Muscle of arm (tissue), 12 donors: ENCODE measurements around the gene RNU1-3. TPM values are rescaled to one million over a fixed set of nuclear protein-coding genes. Genes with fewer than 3 reads are reported as not detected.
"Not testable (repeated sequence)": the region's sequence is repeated elsewhere in the genome, so short reads cannot be mapped to it uniquely, and the experiment has no call there.

Experiments used
- DNase-seq: peaks from one replicate; pipeline ENCODE4 v3.0.0-alpha.2; 2013
- polyA plus RNA-seq, 12 donors: library from polyadenylated mRNA; unstranded; fragments of 120-200 nt; gene quantifications; one replicate each; pipeline ENCODE4 v1.2.1, GENCODE V29; 2013; ENCODE audit not compliant: insufficient read length in 12 of 12

RNU1-3 gene
- polyA plus RNA-seq, 12 donors = not detected

DNA sequence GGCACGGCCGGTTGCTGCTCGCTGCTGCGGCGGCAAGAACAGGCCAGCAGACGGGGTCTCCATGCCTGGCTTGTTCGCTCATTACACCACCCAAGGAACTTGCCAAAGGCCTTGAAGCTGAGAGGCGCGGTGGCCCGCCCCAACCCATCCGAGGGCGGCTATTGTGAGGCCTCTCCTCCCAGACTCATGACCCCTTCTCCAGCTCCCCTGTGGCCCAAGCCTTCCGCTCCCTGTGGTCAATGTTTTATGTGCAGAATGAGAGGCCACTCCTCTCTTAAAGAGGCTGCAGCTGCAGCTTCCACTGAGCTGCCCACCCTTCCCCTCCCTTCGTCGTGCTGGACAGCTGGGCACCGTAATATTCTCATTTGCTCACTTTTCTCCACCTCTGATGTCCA, 27.6 kb upstream of the RNU1-3 start:
- not testable (repeated sequence) for DNase-seq

DNA sequence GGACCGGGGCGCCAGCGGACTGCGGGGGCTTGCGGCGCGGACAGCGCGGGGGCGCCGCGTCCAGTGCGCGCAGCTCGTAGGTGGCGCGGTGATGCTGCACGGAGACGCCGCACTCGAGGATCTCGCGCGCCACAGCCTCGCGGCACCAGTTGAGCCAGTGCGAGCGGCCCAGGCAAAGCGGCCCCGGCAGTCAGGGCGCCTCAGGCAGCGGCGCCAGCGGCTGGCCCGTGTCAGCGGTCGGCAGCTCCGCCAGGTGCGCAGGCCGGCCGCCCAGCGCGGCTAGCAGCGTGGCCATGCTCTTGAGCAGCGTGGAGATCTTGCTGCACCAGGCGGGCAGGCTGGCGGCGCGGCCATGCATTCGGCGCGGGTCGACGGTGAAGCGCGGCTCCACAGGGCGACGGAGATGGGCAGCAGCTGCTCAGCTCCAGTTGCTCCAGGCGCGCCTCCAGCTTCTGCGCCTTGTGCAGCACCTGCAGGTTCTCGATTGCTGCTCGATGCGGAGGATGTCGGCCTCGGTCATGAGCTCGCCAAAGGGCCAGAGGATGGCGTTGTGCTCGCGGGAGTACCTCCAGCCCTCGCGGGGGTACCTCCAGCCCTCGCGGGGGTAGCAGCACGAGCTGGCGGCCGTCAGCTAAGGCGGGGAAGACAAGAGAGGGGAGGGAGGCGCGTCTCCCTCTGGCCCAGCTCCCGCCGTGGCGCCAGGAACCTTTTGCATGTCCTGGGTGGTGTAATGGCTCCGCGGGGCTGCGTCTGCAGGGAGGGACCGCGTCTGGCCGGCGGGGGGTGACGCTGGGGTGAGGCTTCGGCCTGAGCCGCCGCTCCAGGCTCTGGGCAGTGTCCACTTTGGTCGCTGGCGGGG, 26.9 kb upstream of the RNU1-3 start:
- DNase-seq = not testable (repeated sequence)

DNA sequence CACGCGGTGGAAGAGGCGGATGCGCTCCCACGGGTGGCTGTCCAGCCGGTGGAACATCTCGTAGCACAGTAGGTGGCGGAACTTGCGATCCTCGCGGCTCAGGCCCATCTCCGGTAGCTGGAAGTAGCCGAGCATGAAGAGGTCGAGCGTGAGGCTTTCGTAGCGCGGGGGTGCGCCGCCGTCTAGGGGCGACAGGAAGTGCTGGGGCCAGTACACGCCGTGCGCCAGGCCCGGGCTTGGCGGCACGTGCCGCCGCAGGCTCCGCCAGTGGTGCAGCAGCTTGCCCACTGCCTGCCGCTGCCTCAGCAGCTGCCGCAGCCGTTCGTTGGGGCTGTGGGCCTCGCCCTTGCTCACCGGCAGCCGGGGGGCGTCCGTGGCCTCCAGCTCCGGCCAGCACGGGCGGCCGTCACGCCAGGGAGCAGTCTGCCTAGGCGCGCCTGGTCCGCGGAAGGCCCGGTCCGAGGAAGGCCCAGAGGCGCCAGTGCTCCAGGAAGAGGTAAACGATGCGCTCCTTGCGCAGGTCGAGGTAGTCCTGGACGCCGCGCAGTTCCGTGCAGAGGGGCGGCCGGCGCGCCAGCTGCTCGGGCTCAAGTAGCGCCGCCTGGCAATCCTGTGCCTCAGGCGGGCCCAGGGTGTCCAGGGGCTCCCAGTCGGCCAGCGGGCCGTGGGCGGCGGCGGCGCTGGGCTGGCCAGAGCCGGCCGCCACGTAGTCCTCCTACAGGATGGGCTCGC, 26.1 kb upstream of the RNU1-3 start:
- DNase-seq = not testable (repeated sequence)

DNA sequence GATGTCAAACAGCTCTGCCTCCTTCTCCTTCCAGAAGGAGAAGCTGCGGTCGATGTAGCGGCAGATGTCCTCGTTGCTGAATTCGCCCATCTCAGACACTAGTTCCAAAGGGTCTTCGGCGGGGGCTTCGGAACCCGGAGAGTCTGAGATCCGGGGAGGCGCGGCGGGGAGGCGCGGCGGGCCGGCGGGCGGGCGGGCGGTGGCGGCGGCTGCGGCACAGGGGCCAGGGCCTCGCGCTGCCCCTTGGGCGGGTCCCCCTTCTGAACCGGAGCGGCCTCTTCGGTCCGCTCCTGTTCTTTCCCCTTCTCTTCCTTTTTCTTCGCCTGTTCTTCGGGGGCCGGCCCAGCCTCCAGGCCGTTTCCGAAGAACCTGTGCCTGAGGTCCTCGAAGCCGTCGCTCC, 25.5 kb upstream of the RNU1-3 start:
- not testable (repeated sequence) for DNase-seq

DNA sequence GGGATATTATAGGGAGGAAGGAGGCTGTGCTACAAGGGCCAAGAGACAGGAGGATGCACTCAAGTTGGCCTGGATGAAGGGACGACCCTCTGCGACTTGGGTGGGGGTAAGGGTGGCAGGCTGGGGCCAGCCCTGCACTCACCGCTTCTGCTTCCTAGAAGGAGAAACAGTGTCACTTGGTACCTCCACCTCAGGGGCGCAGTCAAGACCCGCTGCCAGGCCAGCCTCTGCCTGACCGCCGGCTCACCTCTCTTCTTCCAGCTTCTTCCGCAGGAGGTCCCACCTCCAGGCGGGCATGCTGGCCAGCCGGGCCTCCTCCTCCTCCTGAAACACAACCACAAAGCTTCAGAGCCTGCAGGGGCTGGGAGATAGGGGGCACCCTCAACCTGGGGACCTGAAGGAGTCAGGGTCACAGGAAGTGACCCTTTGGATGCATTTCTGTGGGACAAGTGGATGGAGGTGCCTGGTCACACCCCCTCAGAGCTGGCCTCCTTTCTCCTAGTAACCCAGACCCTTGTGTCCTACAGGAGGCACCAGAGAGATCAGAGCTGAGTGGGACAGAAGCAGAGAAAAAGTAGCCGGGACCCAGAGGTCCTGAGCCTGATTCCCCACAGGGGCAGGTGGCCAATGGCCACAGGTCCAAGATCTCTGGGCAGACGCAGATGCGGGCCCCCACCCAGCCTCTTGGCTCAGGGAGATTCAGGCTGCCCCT, 24.4 kb upstream of the RNU1-3 start:
- DNase-seq = not testable (repeated sequence)

DNA sequence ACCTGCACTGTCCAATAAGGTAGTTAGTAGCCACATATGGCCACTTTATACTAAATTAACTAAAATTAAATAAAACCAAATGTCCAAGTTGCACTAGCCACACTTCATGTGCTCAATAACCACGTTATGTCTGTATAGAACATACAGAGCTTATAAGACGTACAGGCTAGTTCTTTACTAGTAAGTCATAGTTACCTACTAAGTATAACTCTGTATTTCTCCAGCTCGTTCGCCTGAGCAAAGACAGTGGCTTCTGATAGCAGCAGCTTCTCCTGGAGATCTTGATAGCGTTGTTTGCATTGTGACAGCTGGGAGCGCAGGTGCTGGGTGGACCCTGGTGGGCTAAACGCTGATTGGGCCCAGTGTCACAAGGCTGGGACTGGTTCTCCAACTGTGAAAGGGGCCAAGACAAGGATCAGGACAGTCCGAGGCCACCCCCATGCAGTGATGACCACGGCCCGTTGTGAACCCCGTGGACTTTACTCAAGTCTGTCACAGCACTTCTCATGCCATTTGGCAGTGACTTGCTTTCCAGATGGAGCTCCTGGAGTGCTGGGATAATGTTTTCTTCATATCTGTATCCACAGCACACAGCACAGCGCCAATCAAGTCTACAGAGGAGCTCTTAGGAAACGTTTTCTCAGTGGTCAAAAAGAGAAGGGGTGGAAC, 20.5 kb upstream of the RNU1-3 start:
- DNase-seq = not testable (repeated sequence)

DNA sequence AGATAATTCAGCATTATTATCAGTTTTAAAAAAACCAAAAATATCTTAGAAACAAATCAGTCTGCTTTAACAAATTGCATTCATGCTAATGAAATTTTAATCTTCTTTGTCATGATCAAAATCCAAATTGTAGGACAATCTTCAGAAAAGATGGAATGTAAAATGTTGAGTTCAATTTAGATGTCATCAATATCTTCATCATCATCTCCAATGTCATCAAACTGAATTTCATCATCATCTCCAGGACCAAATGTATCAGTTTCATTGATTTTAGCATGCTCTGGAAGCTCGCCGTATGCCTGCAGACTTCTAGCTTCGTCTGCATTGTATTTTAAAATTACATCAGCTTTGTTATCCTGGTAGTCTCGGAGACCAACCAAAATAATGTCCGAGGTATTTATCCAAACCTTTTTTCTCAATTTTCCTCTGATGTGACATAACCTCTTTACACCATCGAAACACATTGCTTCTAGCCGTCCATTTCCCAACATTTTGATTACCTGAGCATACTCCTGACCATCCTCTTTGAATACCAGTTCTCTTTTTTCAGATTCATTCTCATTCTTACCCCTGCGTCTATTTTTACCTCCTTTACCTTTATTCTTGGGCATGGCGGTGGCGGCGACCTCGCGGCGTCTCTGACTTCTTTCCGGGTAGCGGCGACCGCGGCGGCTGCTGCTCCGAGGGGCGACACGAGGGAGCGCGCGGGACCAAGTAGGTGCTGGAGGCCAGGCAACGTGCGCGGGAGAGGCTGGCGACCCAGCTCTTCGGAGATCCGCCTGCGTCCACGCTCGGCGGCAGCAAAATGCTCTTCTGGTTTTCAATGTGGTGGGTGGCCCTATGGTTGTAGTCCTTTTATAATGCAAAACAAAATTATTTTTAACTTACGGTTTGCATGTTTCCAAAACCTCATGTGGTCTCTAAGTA, 19.0 kb upstream of the RNU1-3 start:
- peak; percentile 3 for DNase-seq

DNA sequence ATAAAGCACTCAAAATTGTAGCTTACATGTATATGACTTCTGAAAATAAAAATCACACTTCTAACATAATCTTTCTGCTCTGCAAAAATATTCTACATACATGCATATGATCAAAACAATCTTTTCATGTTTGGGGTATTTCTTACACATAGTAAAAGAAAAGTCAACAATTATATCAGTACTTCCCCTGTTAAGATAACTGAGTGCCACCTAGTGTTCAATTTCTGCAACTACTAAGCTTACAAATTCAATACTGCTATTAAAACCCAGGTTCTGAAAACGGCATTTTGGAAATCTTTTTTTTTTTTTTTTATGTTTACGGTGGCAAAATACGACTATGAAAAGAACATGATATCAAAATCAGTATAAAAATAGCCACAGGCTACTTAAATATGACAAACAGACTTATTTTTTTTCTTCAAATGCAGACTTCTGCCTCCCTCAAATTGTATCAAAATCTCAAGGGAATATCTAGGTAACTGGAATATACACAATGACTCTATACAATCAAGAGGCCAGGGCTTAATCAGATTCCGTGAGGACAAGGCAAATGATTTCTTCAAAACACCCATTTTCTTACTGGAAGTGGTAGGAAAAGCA, 18.1 kb upstream of the RNU1-3 start:
- not testable (repeated sequence) for DNase-seq

DNA sequence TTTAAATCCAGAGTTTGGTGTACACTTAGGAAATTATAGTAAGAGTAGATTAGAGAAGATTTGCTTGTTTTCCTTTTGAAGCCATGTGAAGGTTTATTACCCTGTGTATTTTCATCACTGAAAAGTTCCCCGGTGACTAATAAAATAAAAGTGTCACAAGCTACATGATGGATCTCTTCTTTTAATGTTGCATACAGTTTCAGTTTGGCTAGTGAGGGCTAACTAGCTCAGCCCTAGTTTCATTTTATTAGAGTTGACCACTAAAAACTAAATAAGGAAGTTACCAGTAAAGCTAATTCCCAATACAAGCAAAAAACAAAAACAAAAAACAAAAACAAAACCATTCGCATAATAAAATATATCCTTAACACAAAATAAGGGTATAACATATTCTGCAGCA, 17.4 kb upstream of the RNU1-3 start:
- DNase-seq = not testable (repeated sequence)

DNA sequence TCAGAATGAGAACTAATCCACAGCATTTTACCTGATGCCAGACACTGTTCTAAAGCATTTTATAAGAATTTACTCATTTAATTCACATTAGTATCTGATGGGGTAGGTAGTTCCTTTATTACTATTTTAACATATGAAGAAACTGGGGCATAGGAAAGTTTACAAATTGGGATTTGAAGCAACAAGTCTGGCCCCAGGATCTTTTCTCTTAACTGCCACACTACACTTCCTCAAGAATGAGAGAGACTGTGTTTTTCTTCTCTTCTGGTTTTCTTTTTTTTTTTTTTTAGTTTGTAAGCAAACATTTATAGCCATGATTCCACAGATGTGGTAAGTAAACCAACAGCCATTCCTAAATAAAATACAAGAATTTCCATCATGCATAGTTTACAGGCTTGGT, 16.1 kb upstream of the RNU1-3 start:
- not testable (repeated sequence) for DNase-seq

DNA sequence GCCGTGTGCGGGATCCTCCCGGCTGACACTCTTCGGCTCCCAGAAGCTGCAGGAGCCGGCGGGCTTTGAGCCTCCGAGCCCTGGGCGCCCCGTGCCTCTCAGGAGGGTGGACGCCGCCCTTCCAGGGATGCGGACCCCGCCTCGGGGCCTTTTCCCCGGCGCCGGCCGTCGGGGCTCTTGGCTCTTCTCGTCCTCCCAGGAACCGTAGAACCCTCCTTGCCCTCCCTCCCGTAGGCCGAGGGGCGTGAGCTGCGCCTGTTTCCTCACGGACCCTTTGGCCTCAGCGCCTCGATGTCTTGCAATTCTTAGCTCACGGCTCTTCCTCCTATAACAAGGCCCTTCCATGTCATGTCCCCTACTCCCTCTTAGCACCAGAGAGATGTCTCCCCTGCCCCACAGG, 13.6 kb upstream of the RNU1-3 start:
- not testable (repeated sequence) for DNase-seq

DNA sequence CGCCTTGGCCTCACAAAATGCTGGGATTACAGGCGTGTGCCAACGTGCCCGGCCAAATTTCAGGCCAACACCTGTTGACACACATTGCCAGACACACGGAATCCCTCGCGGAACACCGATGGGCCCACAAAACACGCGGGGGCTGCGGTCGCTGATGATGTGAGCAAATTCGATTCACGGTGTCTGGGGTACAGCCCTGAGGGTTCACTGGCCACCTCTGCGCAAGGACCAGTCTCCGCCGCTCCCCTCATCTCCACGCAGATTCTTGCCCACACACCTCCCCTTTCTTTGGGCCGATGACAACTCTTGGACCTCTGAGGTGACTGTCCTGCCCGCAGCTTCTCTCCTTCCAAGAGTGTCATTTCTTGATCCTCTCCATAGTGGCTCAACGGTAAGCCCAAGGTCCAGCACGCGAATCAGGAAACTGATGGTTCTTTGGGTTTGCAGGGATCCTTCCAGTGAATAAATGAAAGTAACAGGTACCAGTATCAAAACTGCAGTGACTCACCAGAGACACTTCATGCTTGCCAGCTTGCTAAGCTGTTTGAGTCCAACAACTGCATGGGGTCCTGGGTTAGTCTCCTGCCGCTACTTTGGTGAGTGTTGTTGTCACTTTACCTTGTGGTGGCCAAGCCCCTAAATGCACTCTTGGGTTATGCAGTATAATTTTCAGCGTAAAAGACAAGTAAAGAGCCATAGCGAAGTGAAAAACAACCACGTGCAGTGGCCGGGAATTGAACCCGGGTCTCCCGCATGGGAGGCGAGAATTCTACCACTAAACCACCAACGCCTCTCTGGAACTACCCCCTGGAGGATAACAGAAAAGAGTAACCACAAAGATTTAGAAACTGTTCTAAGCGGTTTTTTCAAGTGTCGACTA, 11.0 kb upstream of the RNU1-3 start:
- DNase-seq = peak; percentile 11

DNA sequence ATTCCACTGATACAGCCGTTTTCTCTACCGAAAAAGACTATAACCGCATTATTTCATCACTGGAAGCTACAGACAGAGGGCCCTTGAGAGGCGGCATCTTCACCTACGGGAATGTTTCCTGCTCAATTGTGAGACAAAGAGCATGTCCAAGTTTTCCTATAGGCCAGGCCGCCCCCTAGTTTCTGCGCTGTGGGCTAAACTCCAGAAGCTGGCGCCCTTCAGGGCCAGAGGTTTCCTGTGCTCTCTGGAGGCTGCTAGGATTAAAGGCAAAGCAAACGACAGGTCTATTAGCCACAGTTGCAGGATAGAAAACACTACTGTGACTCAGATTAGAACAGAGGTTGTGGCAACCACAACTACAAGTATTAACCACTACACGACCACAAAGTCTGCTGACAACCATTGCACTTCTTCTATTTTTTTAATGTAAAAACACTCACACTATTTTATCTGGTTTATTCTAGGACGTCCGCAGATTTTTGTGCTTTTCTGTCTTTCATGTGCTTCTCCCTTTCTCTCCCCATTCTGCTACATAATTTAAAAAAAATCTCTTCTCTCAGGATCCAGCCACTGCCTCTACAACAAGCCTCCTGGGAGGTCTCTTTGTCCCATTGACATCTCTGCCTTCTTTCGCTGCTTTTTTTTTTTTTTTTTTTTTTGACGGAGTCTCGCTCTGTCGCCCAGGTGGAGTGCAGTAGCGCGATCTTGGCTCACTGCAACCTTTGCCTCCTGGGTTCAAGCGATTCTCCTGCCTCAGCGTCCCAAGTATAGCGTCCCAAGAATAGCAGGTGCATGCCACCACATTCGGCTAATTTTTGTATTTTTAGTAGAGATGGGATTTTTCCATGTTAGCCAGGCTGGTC, 10.1 kb upstream of the RNU1-3 start:
- not testable (repeated sequence) for DNase-seq

DNA sequence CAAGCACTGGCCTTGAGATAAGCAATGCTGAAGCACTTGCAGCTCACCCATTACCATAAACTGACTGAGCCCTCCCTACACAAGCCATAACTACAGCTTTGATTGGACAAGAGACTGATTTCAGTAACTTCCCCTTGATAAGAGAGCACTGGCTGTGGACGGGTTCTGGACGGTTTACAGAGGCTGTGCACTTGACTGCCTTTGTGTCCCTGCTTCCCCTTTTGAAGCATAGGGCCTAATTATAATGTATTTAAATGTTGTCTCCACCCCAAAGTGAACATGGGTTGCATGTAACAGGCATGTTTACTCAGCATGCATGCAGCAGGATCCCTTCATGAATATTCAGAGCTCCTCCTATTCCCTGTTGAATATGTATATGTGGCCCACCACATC, 8.4 kb upstream of the RNU1-3 start:
- DNase-seq = not testable (repeated sequence)

DNA sequence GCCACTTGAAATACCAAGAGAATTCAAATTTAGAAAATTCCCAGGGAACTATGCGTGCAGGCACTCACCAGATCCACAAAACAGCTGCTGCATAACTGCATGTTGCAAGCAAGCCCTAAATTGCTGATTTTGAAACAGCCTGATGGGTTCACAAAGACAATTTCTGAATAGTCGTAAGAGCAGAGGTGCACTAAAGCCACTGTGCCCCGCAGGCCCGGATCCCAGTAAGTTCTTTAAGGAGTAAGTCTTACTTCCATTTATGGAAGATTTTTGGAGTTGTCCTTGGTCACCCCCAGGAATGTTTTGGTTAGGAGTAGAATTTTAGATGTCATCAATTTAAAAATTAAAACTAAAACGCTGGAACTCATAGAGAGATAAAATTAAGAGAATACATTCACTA, 7.2 kb upstream of the RNU1-3 start:
- not testable (repeated sequence) for DNase-seq

DNA sequence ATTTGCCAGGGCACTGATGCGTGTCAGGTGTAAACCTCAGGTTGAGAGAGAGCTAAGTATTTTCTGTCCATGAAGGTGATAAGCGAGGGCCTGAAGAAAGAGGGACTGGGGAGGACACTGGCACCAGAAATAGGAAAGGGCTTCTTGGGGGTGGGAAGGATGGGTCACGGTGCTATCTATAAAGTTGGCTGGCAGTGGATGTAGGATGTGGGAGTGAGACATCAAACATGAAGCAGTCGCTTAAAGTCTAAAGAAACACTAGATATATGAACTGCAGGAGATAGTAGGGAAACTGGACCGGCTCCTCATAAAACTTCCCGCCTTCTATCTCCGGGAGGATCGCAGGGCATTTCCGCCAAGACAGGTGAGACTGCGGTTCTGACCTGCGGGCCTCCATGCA, 912 bp downstream of the RNU1-3 start:
- DNase-seq = not testable (repeated sequence)

DNA sequence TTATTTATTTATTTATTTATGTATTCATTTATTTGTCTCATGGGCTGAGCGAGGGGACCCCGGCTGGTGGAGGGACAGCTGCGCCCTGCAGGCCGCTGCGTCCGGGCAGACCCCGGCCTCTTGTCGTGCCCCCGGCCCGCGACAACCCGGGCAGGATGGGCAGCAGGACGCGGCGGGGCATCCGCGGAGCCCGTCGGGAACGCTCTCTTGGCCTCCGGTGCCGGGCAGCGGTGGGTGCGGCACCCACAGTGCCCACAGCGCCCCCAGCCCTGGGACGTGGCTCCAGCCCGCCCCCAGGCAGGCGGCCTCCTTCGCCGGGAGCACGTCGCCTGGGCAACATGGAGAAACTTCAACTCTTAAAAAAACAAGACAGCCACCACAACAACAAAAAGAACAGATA, 8.5 kb downstream of the RNU1-3 start:
- not testable (repeated sequence) for DNase-seq
